Measurements from ENCODE around the gene ZNF414. TPM values are rescaled to one million over a fixed set of nuclear protein-coding genes. Genes with fewer than 3 reads are reported as not detected.

Gene ZNF414
- total RNA-seq, 2 experiments from 2014 or later, result 23.8 to 38.5 TPM

DNA sequence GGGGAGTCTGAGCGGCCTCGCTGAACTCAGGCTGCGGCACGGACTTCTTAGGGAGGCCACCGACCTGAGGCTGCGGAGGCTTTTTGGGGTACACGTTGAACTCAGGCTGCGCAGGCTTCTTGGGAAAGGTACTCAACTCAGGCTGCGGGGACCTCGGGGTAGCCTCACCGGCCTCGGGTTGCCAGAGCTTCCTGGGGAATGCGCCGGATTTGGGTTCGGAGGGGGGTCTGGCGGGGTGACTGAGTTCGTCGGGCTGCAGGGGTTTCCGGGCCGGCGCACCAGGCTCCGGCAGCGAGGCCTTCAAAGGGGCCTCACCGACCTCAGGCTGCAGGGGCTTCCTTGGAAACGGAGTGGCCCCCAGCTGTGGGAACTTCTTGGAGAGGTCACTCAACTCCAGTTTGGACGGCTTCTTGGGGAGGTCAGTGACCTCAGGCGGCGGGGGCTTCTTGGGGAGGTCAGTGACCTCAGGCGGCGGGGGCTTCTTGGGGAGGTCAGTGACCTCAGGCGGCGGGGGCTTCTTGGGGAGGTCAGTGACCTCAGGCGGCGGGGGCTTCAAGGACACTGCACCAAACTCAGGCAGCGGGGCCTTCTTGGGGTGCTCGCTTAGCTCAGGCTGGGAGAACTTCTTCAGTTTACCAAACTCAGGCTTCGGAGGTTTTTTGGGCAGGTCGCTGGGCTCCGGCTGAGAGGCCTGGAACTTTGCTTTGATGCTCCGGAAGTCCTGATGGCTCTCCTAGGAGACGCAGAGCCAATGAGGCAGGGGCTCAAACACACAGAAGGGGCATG, 14.7 kb downstream of the ZNF414 start:
- Mint-ChIP-seq H3K27me3 (no peaks in the 10 kb centered on the region), H3K4me3 (no peak overlapping the region), H3K9me3 (ENCODE audit: low read depth) (no peaks in the 10 kb centered on the region), H3K27ac (no peak overlapping the region), H3K36me3 (no peaks in the 10 kb centered on the region), H3K4me1 (peaks cover 12% of the 10 kb centered on the region)
- CTCF ChIA-PET, result interaction anchor here (1.0 to 1.3 kb wide), 2 partner anchors 12 to 84 kb away, joined by 3 read pairs; no protein-coding TSS in a partner anchor
- ATAC-seq (no peak), DNase-seq (no peak)

DNA sequence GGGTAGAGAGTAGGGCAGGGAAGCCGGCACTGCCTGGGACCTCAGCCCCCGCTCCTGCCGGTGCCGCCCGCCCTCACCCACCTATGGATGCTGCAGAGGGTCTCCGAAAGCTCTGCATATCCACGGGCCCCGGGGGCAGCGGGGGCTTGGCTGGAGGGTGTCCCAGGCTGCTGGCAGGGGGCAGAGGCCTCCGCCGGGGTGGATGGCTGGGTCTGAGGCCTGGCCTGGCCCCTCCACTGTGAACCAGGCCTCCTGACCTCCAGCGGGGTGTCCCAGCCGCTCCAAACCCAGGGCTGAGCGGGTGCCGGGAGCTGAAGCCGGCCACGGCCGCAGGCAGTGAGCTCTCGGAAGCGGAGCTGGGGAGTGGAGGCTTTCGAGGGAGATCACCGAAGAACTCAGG, 15.7 kb downstream of the ZNF414 start:
- CTCF ChIA-PET, result interaction anchor here (0.8 to 1.0 kb wide), 2 partner anchors 11 to 14 kb away, joined by 3 read pairs; no protein-coding TSS in a partner anchor
- no peaks in the 10 kb centered on the region for H3K9me3 Mint-ChIP-seq (ENCODE audit: low read depth)
- peaks cover 16% of the 10 kb centered on the region for H3K4me1 Mint-ChIP-seq
- H3K27ac Mint-ChIP-seq, result no peak overlapping the region
- H3K36me3 Mint-ChIP-seq, result no peaks in the 10 kb centered on the region
- H3K27me3 Mint-ChIP-seq, result no peaks in the 10 kb centered on the region
- DNase-seq (no peak), ATAC-seq (no peak)
- H3K4me3 Mint-ChIP-seq, result no peak overlapping the region

DNA sequence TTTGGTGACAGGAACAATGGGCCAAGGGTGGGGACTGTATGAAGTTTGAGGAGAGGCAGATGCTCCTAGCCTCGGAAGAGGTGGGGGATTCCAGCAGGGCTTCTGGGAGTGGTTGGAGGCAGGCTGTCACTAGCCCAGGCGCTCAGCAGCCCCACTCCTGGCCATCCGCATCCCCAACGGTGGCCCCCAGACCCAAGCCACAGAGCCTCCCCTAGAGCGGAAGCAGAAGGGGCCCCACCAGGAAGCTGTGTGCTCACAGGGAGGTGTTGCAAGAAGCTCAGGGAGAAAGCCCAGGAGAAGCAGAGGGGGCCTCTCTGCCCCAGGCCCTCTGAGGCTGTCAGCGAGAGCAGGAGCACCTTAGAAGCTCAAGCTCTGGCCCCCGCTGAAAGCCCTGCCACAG, 19.8 kb downstream of the ZNF414 start:
- Mint-ChIP-seq H3K27ac (peak overlapping the region; percentile 69), H3K4me3 (no peak overlapping the region), H3K36me3 (peaks cover 2% of the 10 kb centered on the region), H3K27me3 (no peaks in the 10 kb centered on the region), H3K4me1 (peaks cover 13% of the 10 kb centered on the region), H3K9me3 (ENCODE audit: low read depth) (no peaks in the 10 kb centered on the region)
- DNase-seq (no peak), ATAC-seq (peak; percentile 45)
- CTCF ChIA-PET, result interaction anchor here (0.9 to 2.1 kb wide), 12 partner anchors 9 to 140 kb away, joined by 3 to 12 read pairs (median 4); partner anchors contain the start of genes MYO1F and ZNF414

DNA sequence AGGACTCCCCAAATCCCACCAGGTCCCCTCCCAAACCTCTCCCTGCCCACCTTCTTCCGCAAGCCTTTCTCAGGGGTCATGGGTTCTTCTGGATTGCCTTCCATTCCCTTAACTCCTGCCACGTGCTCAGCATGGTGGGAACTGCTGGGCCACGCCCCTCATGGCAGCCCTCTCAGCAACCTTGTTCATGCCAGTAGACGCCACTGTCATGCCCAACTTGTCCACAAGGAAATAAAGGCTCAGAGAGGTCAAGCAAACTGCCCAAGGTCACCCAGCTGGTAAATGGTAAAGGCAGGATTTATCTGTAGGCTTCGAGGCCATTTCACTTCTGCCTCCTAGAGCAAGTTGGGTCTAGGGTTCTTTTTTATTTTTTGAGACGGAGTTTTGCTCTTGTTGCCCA, 22.4 kb downstream of the ZNF414 start:
- H3K4me3 Mint-ChIP-seq, result no peak overlapping the region
- CTCF ChIA-PET, result interaction anchor here (1.8 kb wide), 1 partner anchor 14 kb away, joined by 7 read pairs; no protein-coding TSS in a partner anchor
- no peak overlapping the region for H3K27ac Mint-ChIP-seq

GRCh38 chr19:8490873-8491272, 23.1 kb downstream of the ZNF414 start:
- H3K27ac Mint-ChIP-seq, result peak overlapping the region; percentile 15
- no peak for ATAC-seq
- no peaks in the 10 kb centered on the region for H3K9me3 Mint-ChIP-seq (ENCODE audit: low read depth)
- peaks cover 26% of the 10 kb centered on the region for H3K36me3 Mint-ChIP-seq
- peaks cover 39% of the 10 kb centered on the region for H3K4me1 Mint-ChIP-seq
- no peak for DNase-seq
- CTCF ChIA-PET, result interaction anchor here (1.8 kb wide), 1 partner anchor 14 kb away, joined by 7 read pairs; no protein-coding TSS in a partner anchor
- no peak overlapping the region for H3K4me3 Mint-ChIP-seq
- H3K27me3 Mint-ChIP-seq, result no peaks in the 10 kb centered on the region

More for the DNA sequence above, 22.4 kb downstream of the ZNF414 start:
- Mint-ChIP-seq H3K4me1 (peaks cover 34% of the 10 kb centered on the region), H3K27me3 (no peaks in the 10 kb centered on the region), H3K9me3 (ENCODE audit: low read depth) (no peaks in the 10 kb centered on the region), H3K36me3 (peaks cover 23% of the 10 kb centered on the region)
- ATAC-seq, result no peak
- DNase-seq, result no peak

DNA sequence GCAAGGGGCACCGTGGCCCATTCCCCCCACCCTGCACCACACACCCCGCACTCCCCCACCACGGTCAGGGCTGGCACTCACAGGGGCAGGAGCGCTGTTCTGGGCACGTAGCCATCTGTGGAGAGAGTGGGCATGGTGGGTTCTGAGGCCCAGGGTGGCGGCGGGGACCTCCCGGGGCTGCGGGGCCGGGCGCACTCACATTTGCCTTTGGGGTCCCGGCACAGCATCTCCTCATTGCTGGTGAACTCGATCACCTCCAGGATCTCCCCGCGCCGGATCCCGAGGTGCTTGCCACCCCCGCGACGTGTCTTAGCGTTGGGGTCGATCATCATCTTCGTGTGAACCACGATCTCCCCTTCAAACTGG, 23.6 kb downstream of the ZNF414 start:
- Mint-ChIP-seq H3K27me3 (no peaks in the 10 kb centered on the region), H3K36me3 (peaks cover 28% of the 10 kb centered on the region), H3K4me3 (no peak overlapping the region), H3K9me3 (ENCODE audit: low read depth) (no peaks in the 10 kb centered on the region), H3K4me1 (peaks cover 42% of the 10 kb centered on the region), H3K27ac (no peak overlapping the region)
- DNase-seq (no peak), ATAC-seq (no peak)
- CTCF ChIA-PET, result no interaction called here

- Mint-ChIP-seq H3K36me3 (peaks cover 34% of the 10 kb centered on the region), H3K27ac (peak overlapping the region; percentile 49), H3K4me3 (no peak overlapping the region), H3K4me1 (peaks cover 46% of the 10 kb centered on the region), H3K27me3 (no peaks in the 10 kb centered on the region), H3K9me3 (ENCODE audit: low read depth) (no peaks in the 10 kb centered on the region)
- no peak for ATAC-seq
- DNase-seq, result no peak
- CTCF ChIA-PET, result interaction anchor here (0.9 kb wide), 1 partner anchor 13 kb away, joined by 3 read pairs; the partner anchor contains the start of gene PRAM1
Measured at GRCh38 chr19:8489561-8490394, 24.2 kb downstream of the ZNF414 start.

DNA sequence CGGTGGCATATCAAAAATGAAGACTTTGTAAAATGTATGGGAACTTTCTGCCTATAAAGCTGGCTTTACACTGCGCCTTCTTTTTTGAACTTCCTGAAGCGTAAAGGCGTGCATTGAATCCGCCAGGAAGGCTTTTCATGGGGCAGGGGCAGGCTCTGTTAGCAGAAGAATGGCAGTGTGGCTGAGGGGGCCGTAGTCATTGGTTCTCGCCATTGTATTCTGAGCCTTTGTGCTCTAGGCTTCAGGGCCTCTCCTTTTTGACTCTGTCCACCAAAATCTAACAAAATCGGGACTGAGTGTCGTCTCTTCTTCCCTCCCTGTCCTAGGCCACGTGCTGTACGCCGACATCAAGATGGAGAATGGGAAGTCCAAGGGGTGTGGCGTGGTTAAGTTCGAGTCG, 25.6 kb downstream of the ZNF414 start:
- peaks cover 34% of the 10 kb centered on the region for H3K36me3 Mint-ChIP-seq
- no peaks in the 10 kb centered on the region for H3K9me3 Mint-ChIP-seq (ENCODE audit: low read depth)
- ATAC-seq (no peak), DNase-seq (no peak)
- CTCF ChIA-PET, result interaction anchor here (0.9 to 3.3 kb wide), 6 partner anchors 15 to 92 kb away, joined by 3 to 46 read pairs (median 5); partner anchors contain the start of genes HNRNPM, MARCHF2, MYO1F and PRAM1
- H3K4me1 Mint-ChIP-seq, result peaks cover 40% of the 10 kb centered on the region
- no peaks in the 10 kb centered on the region for H3K27me3 Mint-ChIP-seq
- no peak overlapping the region for H3K4me3 Mint-ChIP-seq
- H3K27ac Mint-ChIP-seq, result peak overlapping the region; percentile 82

DNA sequence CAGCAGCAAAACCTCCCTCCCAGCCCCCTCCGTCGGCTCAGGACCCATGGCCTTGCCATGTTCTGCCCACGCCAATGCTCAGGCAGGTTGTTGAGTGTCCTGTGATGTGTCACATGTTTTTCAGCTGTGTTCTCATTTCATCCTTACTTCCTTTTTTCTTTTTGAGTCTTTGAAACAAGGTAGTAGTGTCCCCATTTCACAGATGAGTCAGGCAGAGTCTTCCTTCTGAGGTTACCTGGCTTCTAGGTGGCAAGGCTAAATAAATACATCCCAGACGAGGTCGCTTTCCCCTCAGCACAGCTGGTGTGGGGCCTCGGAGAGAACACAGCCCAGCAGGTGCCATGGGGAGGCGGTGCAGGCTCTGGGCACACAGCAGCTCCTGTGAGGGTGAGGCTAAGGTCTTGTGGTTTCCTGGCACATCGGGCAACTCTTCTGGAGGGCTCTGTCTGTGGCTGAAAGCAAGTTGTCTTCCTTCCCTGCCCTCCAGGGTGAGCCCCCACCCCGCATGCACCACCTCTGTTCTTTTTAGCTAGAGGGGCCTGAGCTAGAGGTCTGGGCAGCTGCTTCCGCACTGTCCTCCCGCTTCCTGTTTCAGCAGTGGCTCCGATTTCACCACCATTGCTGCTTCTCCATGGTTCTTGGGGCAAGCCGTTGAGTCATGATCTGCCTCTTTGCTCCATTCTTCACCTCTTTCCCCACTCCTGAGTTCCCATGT, 26.7 kb downstream of the ZNF414 start:
- no peak overlapping the region for H3K4me3 Mint-ChIP-seq
- peak; percentile 78 for ATAC-seq
- peaks cover 43% of the 10 kb centered on the region for H3K36me3 Mint-ChIP-seq

DNA sequence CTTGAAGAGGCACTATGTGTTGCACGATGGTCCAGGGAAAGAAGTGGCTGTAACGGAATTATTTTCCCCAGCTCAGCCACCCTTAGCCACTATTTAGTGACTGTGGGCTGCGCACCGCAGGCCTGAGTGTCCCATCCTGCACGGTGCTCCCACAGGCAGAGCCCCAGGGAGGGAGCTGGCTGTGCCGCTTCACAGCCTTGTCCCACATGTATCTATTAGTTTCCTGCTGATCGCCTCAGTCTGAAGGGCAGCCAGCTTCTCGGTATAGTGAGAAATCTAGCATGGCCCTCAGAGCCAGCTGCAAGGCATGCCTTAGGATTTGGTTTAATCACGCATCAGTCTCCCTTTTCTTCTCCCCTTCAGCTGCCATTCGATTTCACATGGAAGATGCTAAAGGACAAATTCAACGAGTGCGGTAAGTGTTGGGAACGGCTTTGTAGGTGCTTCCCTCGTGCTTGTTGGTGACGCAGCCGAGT, 27.3 kb downstream of the ZNF414 start:
- H3K36me3 Mint-ChIP-seq, result peaks cover 47% of the 10 kb centered on the region
- no peak overlapping the region for H3K4me3 Mint-ChIP-seq
- no peaks in the 10 kb centered on the region for H3K27me3 Mint-ChIP-seq
- H3K9me3 Mint-ChIP-seq (ENCODE audit: low read depth), result no peaks in the 10 kb centered on the region
- no peak for DNase-seq
- peak overlapping the region; percentile 82 for H3K27ac Mint-ChIP-seq
- no peak for ATAC-seq
- H3K4me1 Mint-ChIP-seq, result peaks cover 40% of the 10 kb centered on the region
- CTCF ChIA-PET, result interaction anchor here (0.6 to 3.3 kb wide), 14 partner anchors 8 to 142 kb away, joined by 3 to 46 read pairs (median 6); partner anchors contain the start of genes MARCHF2, MYO1F and ZNF414

More for the DNA sequence above, 26.7 kb downstream of the ZNF414 start:
- Mint-ChIP-seq H3K27ac (peak overlapping the region; percentile 82), H3K9me3 (ENCODE audit: low read depth) (no peaks in the 10 kb centered on the region), H3K27me3 (no peaks in the 10 kb centered on the region), H3K4me1 (peaks cover 39% of the 10 kb centered on the region)
- CTCF ChIA-PET, result interaction anchor here (0.6 to 3.3 kb wide), 19 partner anchors 9 to 143 kb away, joined by 3 to 46 read pairs (median 4); partner anchors contain the start of genes HNRNPM, MARCHF2, MYO1F and ZNF414
- peak; percentile 78 for DNase-seq

DNA sequence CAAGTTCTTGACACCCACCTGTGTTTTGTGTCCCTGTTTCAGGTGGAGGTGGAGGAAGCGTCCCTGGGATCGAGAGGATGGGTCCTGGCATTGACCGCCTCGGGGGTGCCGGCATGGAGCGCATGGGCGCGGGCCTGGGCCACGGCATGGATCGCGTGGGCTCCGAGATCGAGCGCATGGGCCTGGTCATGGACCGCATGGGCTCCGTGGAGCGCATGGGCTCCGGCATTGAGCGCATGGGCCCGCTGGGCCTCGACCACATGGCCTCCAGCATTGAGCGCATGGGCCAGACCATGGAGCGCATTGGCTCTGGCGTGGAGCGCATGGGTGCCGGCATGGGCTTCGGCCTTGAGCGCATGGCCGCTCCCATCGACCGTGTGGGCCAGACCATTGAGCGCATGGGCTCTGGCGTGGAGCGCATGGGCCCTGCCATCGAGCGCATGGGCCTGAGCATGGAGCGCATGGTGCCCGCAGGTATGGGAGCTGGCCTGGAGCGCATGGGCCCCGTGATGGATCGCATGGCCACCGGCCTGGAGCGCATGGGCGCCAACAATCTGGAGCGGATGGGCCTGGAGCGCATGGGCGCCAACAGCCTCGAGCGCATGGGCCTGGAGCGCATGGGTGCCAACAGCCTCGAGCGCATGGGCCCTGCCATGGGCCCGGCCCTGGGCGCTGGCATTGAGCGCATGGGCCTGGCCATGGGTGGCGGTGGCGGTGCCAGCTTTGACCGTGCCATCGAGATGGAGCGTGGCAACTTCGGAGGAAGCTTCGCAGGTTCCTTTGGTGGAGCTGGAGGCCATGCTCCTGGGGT, 28.2 kb downstream of the ZNF414 start:
- Mint-ChIP-seq H3K9me3 (ENCODE audit: low read depth) (no peaks in the 10 kb centered on the region), H3K27ac (peak overlapping the region; percentile 82), H3K36me3 (peaks cover 56% of the 10 kb centered on the region), H3K27me3 (no peaks in the 10 kb centered on the region), H3K4me3 (no peak overlapping the region), H3K4me1 (peaks cover 48% of the 10 kb centered on the region)
- DNase-seq (no peak), ATAC-seq (no peak)
- CTCF ChIA-PET, result interaction anchor here (2.1 to 3.3 kb wide), 3 partner anchors 7 to 94 kb away, joined by 7 to 46 read pairs (median 20); partner anchors contain the start of gene MYO1F

Data from activated CD8-positive, alpha-beta memory T cell treated with anti-CD3 and anti-CD28 coated beads, Interleukin-2, amount 10 ng/mL, durations not matched to agents 7 days and 5 days (primary cell).